HG03378 (cell line): Measurements from ENCODE around the gene CTTNBP2.

Experiments
- ATAC-seq: cut with Tn5 transposase; IDR thresholded peaks from one replicate; pipeline ENCODE4 v1.9.1; 2021; ENCODE audit warnings: mild to moderate bottlenecking, moderate library complexity; ENCODE audit not compliant: unreplicated experiment

Gene CTTNBP2

DNA sequence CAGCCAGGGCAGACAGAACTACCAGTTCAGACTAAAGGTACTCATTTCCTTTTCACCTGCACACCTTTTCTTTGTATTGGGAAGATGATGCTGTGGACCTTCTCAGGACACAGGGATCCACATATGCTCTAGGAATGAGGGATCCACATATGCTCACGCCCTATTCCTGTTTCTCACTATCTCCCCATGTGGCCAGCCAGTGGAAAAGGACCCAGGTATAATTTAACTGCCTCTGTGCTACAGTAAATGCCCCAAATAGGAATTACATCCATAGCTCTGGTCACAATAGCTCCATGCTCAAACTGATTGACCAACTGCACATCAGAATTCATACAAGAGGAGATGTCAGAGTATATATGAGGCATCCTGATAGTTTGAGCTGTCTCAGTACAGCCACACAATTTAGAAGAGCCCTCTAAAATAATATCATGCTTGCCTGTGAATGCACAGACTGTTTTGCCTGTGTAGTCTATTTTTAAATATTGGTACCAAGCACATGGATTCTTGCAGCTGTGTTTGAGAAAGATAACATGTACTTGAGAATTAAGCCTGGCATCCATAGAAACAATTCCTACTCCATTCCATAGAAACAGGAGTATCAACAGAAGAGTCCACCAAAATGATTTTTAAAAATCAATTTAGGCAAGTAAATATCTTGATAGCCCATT is 43.7 kb downstream of the CTTNBP2 start:
- ATAC-seq: no peak

DNA sequence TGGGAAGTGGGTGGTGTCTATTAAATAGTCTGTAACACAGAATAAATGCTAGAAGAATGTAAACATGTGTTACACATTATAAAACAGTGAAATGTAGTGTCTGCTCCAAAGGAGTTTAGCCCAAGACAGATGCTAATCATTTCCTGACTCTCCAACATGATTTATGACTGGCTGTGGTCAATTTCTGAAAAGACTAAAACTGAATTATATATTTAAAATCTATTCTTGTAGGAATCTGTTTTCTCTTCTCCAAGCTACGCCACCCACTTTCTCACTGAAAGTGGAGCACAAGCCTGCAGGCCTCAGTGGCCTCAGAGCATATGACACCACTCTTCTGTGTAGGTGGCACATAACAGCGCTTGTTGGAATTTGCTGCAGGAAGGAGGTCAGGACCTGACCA is 44.4 kb downstream of the CTTNBP2 start:
- ATAC-seq: no peak

DNA sequence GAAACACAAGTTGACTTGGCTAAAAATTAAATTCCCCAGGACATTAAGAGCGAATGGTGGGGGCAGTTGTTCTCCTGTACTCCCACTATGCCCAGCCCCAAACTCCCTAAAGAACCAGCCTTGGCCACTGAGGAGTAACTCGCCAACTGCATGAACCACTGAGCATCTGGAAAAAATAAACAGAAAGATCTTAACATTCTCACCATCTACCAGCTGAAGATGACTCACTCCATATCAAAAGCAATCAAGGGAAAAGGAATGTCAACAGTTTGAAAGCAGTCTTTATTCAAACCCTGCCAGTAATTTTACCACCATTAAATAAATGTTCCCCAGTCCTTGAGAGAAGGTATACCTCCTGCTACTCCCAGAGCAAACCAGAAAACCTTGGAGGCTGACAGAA is 45.4 kb downstream of the CTTNBP2 start:
- no peak for ATAC-seq

DNA sequence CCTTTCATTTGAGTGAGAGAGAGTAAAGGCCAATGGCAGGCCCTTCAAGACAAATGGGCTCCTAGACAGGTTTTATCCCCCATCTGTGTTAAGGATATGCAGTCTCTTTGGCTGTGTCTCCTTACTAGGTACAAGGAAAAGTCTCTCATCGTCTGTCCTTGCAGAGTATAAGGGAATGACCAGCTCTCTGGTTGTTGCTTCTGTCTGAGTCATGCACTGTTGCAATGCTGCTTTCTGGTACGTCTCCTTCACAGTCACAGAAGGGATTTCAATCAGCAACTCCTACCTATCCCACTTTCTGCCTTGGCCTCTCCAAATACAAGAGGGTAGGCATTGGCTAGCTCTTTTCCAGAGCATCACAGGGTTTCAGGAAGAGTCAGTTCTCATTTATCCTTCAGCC is 48.1 kb downstream of the CTTNBP2 start:
- no peak for ATAC-seq

GRCh38 chr7:117824592-117824991 is 48.6 kb downstream of the CTTNBP2 start:
- no peak for ATAC-seq

DNA sequence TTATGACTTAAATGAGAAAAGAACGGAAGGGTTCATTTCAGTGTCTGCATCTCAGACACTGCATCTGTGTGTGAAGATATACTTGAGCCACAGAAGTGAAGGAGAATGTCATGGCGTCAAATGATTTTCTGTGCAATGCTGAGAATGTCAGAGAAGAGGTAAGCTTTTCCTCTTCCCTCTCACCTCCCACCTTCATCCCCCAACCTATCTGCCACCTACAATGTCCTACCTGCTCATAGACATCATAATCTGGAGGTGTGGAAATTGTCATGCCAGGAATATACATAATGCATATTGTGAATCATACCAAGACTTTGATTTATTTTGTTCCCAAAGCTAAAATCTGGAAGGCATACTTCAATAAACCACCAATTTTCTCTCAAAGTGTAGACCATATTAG is 53.7 kb downstream of the CTTNBP2 start:
- ATAC-seq: no peak

GRCh38 chr7:117818232-117818631 is 55.0 kb downstream of the CTTNBP2 start:
- no peak for ATAC-seq

DNA sequence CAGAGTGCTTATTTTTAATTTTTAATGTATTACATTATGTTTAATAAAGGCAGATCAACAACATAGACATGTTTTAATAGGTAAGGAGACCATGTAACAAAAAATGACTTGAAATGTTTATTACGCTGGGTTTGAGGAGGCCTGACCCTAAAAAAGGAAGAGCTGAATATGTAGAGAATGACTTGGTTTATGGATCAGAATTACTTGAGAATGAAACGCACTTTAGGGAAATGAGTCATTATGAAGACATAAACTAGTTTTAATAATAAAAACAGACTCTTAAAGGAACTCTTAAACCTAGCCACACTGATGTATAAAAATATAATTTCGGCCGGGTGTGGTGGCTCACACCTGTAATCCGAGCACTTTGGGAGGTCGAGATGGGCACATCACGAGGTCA is 56.5 kb downstream of the CTTNBP2 start:
- ATAC-seq: no peak

- no peak for ATAC-seq
Observed at GRCh38 chr7:117811696-117812095, 61.5 kb downstream of the CTTNBP2 start.

DNA sequence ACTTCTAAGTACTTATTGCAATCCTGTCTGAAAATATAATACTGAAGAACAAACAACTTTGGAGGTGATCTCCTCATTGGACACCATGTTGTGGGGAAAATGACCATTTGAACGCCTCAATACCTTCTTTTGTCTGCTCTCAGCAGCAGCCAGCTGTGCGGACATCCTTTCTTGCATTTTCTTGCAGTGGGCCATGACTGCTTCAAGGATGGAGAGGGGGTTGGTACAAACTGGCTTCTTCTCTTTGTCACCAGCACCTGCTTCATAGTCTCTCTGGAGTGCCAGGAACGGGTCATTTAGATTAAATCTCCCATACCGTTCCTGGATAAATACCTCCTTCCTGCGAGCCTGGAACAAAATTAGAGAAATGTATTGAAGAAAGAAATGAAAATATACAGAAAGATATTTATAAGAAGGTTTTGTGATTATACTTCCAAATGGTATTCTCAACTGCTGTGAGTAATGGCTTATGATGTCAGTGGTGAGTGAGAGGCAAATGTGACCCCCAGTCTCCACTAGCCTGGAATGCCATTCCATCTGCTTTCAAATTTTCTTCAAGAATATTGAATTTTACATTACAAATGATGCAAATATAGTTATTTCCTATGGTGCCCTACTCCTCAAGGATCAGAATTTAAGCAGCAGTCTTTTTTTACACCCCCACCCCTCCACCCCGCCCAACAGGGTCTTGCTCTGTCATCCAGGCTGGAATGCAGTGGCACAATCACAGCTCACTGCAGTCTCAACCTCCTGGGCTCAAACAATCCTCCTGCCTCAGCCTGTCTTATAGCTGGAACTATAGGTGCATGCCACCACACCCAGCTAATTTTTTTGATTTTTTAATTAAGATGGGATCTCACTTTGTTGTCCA is 62.4 kb downstream of the CTTNBP2 start:
- ATAC-seq: no peak

DNA sequence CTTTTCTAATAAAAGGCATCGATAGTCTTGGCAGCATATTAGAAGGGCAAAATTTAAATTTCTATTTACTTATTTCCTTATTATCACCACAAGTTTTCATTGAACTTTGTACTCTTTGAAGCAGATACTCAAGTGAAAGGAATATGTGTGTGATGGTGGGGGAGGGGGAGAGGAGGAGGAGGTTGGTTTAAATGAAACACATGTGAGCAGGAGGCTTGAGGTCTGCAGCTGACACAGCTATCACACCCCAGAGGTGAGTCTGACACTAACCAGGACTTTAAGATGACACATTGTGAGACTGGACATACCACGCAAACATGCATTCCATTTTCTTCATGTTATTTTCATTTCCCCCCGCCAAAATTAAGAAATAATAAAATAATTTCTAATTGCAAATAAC is 63.3 kb downstream of the CTTNBP2 start:
- no peak for ATAC-seq

GRCh38 chr7:117808910-117809705 is 64.1 kb downstream of the CTTNBP2 start:
- ATAC-seq: no peak

GRCh38 chr7:117808341-117808757 is 64.9 kb downstream of the CTTNBP2 start:
- ATAC-seq: no peak

- ATAC-seq: no peak
Observed at GRCh38 chr7:117807676-117808075, 65.6 kb downstream of the CTTNBP2 start.

GRCh38 chr7:117806011-117806410 is 67.2 kb downstream of the CTTNBP2 start:
- ATAC-seq: no peak

DNA sequence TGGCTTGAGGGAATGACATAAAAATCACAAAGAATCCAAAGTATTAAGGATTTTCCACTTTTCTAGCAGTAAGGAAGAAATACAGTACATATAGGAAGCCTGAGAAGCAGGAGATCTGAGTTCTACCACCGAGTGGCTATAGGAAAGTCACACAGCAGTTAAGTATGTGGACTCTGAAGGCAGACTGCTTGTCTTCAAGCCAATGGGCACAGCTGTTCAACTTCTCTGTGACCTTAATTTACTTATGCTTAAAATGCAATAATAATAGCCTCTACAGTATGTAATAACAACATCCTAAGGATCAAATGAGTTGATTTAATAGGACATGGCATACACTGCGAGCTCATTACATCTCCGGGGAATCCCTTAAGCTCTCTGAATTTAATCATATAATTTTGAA is 68.0 kb downstream of the CTTNBP2 start:
- ATAC-seq: no peak

DNA sequence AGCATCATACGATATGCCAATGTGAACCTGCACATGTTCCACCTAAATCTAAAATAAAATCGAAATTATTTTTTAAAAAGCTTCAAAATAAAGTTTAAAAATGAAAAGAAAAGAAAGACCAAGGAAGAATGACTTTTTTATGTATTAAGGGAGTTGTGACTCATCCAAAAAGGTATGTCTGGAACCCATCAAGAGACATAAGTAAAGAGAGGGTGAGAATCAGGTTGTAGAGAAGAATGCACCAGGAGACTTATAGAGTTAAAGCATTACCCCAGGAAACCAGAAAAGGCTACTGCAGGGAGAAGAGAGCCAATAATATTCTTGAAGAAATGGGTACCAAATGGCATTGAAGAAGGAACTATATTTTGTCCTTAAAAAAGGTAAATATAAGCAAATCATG is 69.8 kb downstream of the CTTNBP2 start:
- ATAC-seq: no peak

GRCh38 chr7:117802660-117803059 is 70.6 kb downstream of the CTTNBP2 start:
- no peak for ATAC-seq

DNA sequence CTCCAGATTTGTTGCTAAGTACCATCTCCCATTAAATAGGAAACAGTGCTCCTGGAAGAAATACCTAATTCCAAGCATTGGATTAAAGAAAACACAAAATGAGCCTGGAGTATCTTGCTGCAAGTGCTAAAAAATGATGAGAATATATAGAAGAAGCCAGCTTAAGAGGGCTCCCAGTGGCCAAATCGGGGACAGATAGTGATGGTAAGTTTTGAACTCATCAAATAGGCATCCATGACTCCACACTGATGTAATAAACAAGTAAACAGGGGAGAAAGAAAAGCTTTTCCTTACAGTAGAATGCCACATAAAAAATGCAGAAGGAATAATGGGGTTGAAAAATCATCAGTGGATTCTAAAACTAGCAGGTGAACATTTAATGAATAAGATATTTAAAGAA is 72.4 kb downstream of the CTTNBP2 start:
- ATAC-seq: no peak

DNA sequence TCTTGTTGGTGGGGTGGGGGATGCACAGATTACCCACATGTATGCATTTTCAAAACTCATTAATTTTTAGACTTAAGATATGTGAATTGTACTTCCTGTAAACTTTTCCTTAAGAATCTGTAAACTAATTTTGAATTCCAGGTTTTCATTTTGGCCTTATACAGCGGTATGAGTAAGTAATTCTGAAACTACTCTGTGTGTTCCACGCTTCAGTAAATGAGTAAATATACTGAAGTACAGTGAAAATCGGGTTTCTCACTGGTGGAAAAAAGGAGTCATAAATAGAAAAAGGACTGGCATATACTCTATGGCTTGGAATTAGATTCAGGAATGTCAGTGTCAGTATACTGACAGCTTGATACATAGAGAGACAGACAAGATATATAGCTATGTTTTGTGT is 72.8 kb downstream of the CTTNBP2 start:
- peak; percentile 59 for ATAC-seq

- ATAC-seq: no peak
Observed at GRCh38 chr7:117796889-117797288, 76.4 kb downstream of the CTTNBP2 start.

- no peak for ATAC-seq
Observed at GRCh38 chr7:117793976-117794375, 79.3 kb downstream of the CTTNBP2 start.
